Mesothelial cell of epicardium (in vitro differentiated cells): Measurements from ENCODE around the gene FILIP1L. TPM values are rescaled to one million over a fixed set of nuclear protein-coding genes. Genes with fewer than 3 reads are reported as not detected.

Experiments
- DNase-seq, 2 experiments: peaks; one replicate each; pipeline ENCODE4 v3.0.0; 2021; ENCODE audit warnings: low spot score in 2 of 2; ENCODE audit not compliant: unreplicated experiment in 2 of 2
- H3K27ac Mint-ChIP-seq: 2 replicates; pipeline ENCODE4 v1.8.0; 2021; ENCODE audit warnings: mixed read lengths
- H3K27me3 Mint-ChIP-seq: 2 replicates; pipeline ENCODE4 v1.8.0; 2021; ENCODE audit warnings: low read depth, mixed read lengths
- H3K36me3 Mint-ChIP-seq: 2 replicates; pipeline ENCODE4 v1.8.0; 2021; ENCODE audit warnings: mixed read lengths
- H3K4me1 Mint-ChIP-seq: 2 replicates; pipeline ENCODE4 v1.8.0; 2021; ENCODE audit warnings: mixed read lengths
- H3K4me3 Mint-ChIP-seq: 2 replicates; pipeline ENCODE4 v1.8.0; 2021; ENCODE audit warnings: mild to moderate bottlenecking, moderate library complexity, mixed read lengths
- H3K9me3 Mint-ChIP-seq: 2 replicates; pipeline ENCODE4 v1.8.0; 2021; ENCODE audit warnings: mixed read lengths
- CTCF ChIP-seq: fragments of 200-600 bp; sonication (generic); IDR thresholded peaks from one replicate; pipeline ENCODE4 v1.5.0; 2021; ENCODE audit warnings: antibody characterized with exemption; ENCODE audit not compliant: unreplicated experiment
- total RNA-seq: library from RNA; stranded (reverse); gene quantifications from 3 replicates; pipeline ENCODE4 v1.2.1, GENCODE V29; 2021

Gene FILIP1L
- total RNA-seq, 1 donor from 2014 or later: 15.7 TPM

DNA sequence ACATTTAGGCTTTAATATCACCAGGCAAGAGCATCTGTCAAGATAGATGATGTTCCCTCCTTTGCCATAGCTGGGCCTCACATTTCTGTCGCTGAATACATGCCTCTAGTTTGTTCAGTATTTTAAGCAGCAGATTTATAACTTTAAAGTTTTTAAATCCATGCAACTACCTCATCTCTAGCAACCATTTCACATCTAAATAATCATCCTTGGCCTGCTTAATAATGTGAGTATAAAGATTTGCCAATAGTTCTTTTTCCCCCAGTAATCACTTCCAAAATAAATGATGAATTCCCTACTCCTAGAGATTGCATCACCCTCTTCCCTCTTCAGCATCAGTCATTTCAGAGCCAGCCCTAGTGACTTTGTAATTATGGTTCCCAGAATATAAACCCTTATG, 36.2 kb upstream of the FILIP1L start:
- H3K4me1 Mint-ChIP-seq: peaks cover 17% of the 10 kb centered on the region
- peaks cover 11% of the 10 kb centered on the region for H3K9me3 Mint-ChIP-seq
- no peaks in the 10 kb centered on the region for H3K27me3 Mint-ChIP-seq
- peaks cover 15% of the 10 kb centered on the region for H3K36me3 Mint-ChIP-seq
- TF ChIP-seq CTCF: no peak
- no peak for DNase-seq
- H3K27ac Mint-ChIP-seq: no peak overlapping the region
- no peak overlapping the region for H3K4me3 Mint-ChIP-seq

GRCh38 chr3:100149713-100150415, 35.6 kb upstream of the FILIP1L start:
- H3K27me3 Mint-ChIP-seq: no peaks in the 10 kb centered on the region
- no peak overlapping the region for H3K27ac Mint-ChIP-seq
- peaks cover 9% of the 10 kb centered on the region for H3K36me3 Mint-ChIP-seq
- TF ChIP-seq CTCF: no peak
- peaks cover 17% of the 10 kb centered on the region for H3K4me1 Mint-ChIP-seq
- peaks cover 5% of the 10 kb centered on the region for H3K9me3 Mint-ChIP-seq
- H3K4me3 Mint-ChIP-seq: no peak overlapping the region
- DNase-seq: no peak

DNA sequence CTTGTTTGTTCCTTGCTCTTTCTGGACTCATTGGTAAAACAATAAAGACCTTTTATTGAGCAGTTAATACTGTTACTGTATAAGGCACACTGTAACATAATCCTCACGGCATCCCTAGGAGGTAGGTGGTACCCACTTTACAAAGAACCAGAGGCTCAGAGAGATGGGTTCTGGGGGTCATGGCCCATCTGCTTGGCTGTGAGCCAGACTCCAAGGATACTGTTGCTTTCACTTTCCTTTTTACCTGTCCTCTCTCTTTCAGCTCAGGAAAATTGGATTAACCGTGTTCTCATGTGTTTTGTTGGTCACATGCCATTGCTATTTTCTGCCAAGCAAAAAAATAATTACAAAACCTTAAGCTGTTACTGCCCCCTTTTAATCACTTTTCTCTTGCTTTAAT, 34.8 kb upstream of the FILIP1L start:
- Mint-ChIP-seq H3K36me3 (peaks cover 9% of the 10 kb centered on the region), H3K4me3 (no peak overlapping the region), H3K27ac (no peak overlapping the region), H3K4me1 (peaks cover 17% of the 10 kb centered on the region), H3K9me3 (peaks cover 6% of the 10 kb centered on the region), H3K27me3 (no peaks in the 10 kb centered on the region)
- DNase-seq: no peak
- no peak for TF ChIP-seq CTCF

DNA sequence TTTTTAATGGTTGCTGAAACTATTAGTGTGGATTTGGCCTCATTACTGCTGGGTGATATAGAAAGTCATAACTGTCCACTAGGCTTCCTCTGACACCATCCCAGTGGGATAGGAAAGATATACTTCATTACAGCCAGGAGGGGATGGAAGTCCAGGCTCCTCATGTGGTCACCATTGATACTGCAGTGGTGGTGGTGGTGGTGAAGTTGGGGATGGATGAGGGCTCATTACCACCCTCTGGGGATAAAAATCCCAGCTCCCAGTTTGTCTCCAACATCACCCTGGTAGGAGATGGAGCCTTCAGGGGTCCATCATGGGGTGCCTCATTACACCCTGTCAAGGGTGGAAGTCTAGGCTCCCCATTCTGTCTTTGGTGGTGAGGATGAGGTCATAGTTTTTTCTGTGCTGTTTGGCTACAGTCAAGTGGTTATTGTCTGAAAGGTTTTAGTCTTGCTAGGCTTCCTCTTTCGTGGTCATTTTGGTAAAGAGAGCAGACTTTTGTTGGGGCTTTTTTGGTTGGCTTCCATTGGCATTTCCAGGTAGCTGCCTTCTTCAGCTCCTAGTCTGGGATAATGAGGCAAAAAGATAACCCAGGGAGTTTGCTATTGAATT, 30.1 kb upstream of the FILIP1L start:
- H3K27me3 Mint-ChIP-seq: no peaks in the 10 kb centered on the region
- H3K27ac Mint-ChIP-seq: no peak overlapping the region
- TF ChIP-seq CTCF: no peak
- no peak overlapping the region for H3K4me3 Mint-ChIP-seq
- H3K4me1 Mint-ChIP-seq: peaks cover under 1% of the 10 kb centered on the region
- peaks cover 20% of the 10 kb centered on the region for H3K36me3 Mint-ChIP-seq
- H3K9me3 Mint-ChIP-seq: peaks cover 25% of the 10 kb centered on the region
- no peak for DNase-seq

DNA sequence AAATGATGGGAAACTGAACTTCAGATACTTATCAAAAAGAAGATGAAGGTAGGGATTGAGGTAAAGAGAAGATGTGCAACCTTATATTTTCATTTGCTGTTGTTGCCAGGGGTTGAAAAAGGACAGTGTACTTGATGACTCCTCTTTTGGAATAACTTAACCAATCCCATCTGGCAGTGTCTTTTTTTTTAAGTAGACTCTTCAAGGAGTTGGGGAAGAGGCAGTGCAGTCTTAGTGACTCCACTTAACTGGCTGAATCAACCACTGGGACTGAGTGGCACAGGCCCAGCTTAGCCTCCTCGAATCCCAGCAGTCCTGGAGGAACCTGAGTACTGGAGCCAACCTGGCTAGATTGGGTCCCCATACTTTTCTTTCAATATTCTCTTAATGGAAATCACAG, 27.3 kb upstream of the FILIP1L start:
- no peak overlapping the region for H3K27ac Mint-ChIP-seq
- H3K27me3 Mint-ChIP-seq: no peaks in the 10 kb centered on the region
- no peak overlapping the region for H3K4me3 Mint-ChIP-seq
- H3K36me3 Mint-ChIP-seq: peaks cover 17% of the 10 kb centered on the region
- no peak for DNase-seq
- TF ChIP-seq CTCF: no peak
- peaks cover 32% of the 10 kb centered on the region for H3K9me3 Mint-ChIP-seq
- H3K4me1 Mint-ChIP-seq: no peaks in the 10 kb centered on the region
